Fibroblast of lung (primary cell): ENCODE data around the gene DSG2. TPM values are rescaled to one million over a fixed set of nuclear protein-coding genes. Genes with fewer than 3 reads are reported as not detected.

Experiments used
- DNase-seq, 2 donors: peaks; one replicate each; pipeline versions ENCODE4 v3.0.0 to v3.0.0-alpha.2; 2010; ENCODE audit warnings: low read depth in 2 of 2
- H2AFZ ChIP-seq: 2 replicates; pipeline ENCODE4 v1.5.1; 2012; ENCODE audit warnings: low read length, control low read depth, inconsistent platforms
- H3K27ac ChIP-seq: 2 replicates; pipeline ENCODE4 v1.5.1; 2011; ENCODE audit warnings: low read length, control low read depth; ENCODE audit not compliant: insufficient read depth
- H3K27me3 ChIP-seq: 2 replicates; pipeline ENCODE4 v1.5.1; 2011; ENCODE audit warnings: mild to moderate bottlenecking, low read length; ENCODE audit not compliant: control insufficient read depth, insufficient read depth
- H3K36me3 ChIP-seq: 2 replicates; pipeline ENCODE4 v1.5.1; 2011; ENCODE audit warnings: low read length; ENCODE audit not compliant: control insufficient read depth, insufficient read depth
- H3K4me1 ChIP-seq: 2 replicates; pipeline ENCODE4 v1.5.1; 2011; ENCODE audit warnings: low read length; ENCODE audit not compliant: control insufficient read depth, insufficient read depth; ENCODE audit errors: extremely low read depth
- H3K4me2 ChIP-seq: 2 replicates; pipeline ENCODE4 v1.5.1; 2011; ENCODE audit warnings: low read length, control low read depth; ENCODE audit not compliant: insufficient read depth; ENCODE audit errors: extremely low read depth
- H3K4me3 ChIP-seq, 4 experiments: fragments of 200-600 bp in 1 of 4; sonication (generic) in 1 of 4; replicated peaks in 1 of 4; 2 replicates each; pipeline ENCODE4 v1.5.1; 2011 to 2016; ENCODE audit warnings: low read length in 4 of 4, low read depth in 3 of 4, mild to moderate bottlenecking in 3 of 4, control low read depth in 2 of 4, inconsistent platforms in 1 of 4, mixed read lengths in 1 of 4; ENCODE audit not compliant: insufficient read depth in 1 of 4; ENCODE audit errors: control extremely low read depth in 1 of 4
- H3K79me2 ChIP-seq: 2 replicates; pipeline ENCODE4 v1.5.1; 2012; ENCODE audit warnings: mild to moderate bottlenecking, low read length, inconsistent platforms; ENCODE audit not compliant: control insufficient read depth, insufficient read depth
- H3K9ac ChIP-seq: 2 replicates; pipeline ENCODE4 v1.5.1; 2011; ENCODE audit warnings: mild to moderate bottlenecking, low read length, control low read depth; ENCODE audit not compliant: insufficient read depth
- H3K9me3 ChIP-seq: 2 replicates; pipeline ENCODE4 v1.5.1; 2012; ENCODE audit warnings: low read depth, low read length; ENCODE audit not compliant: control insufficient read depth, insufficient read depth
- H4K20me1 ChIP-seq: 2 replicates; pipeline ENCODE4 v1.5.1; 2011; ENCODE audit warnings: low read length; ENCODE audit not compliant: control insufficient read depth, insufficient read depth; ENCODE audit errors: extremely low read depth
- EZH2 ChIP-seq: IDR thresholded peaks from 2 replicates; pipeline ENCODE4 v1.5.1; 2012; ENCODE audit warnings: low read length, control low read depth, mild to moderate bottlenecking; ENCODE audit errors: missing control alignments
- polyA plus RNA-seq, 2 donors: library from polyadenylated mRNA; depleted of rRNA in 1 of 2; stranded (reverse) in 1 of 2; unstranded in 1 of 2; fragments of >200 nt; gene quantifications; 2 replicates each; pipeline ENCODE4 v1.2.1, GENCODE V29; 2011 to 2012; ENCODE audit warnings: missing spikeins in 1 of 2
- total RNA-seq: library from RNA; depleted of rRNA; stranded (reverse); fragments of >200 nt; gene quantifications from 2 replicates; pipeline ENCODE4 v1.2.1, GENCODE V29; 2014
- TF ChIP-seq, protein P1 (sequence below), 2 donors: IDR thresholded peaks in 1 of 2; conservative IDR thresholded peaks in 1 of 2; 1 replicate in 1 of 2; 2 replicates in 1 of 2; pipeline ENCODE4 v1.5.1; 2011 to 2012; ENCODE audit warnings: low read length in 2 of 2, control low read depth in 1 of 2, inconsistent platforms in 1 of 2, low read depth in 1 of 2, mild to moderate bottlenecking in 1 of 2

Gene DSG2
- total and polyA plus RNA-seq, 2 donors (not counting 1 experiment from before 2014, with no cell fraction given), result 0.33 to 1.1 TPM

DNA sequence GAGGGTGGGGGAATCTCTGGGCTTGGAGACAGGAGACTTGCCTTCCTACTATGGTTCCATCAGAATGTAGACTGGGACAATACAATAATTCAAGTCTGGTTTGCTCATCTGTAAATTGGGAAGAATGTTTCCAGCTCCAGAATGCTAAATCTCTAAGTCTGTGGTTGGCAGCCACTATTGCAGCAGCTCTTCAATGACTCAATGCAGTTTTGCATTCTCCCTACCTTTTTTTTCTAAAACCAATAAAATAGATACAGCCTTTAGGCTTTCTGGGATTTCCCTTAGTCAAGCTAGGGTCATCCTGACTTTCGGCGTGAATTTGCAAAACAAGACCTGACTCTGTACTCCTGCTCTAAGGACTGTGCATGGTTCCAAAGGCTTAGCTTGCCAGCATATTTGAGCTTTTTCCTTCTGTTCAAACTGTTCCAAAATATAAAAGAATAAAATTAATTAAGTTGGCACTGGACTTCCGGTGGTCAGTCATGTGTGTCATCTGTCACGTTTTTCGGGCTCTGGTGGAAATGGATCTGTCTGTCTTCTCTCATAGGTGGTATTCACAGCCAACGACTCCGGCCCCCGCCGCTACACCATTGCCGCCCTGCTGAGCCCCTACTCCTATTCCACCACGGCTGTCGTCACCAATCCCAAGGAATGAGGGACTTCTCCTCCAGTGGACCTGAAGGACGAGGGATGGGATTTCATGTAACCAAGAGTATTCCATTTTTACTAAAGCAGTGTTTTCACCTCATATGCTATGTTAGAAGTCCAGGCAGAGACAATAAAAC is 100.2 kb downstream of the DSG2 start:
- DNase-seq, result peak in 1 of 2 donors; percentile 22
- H3K27me3 ChIP-seq, result no peaks in the 10 kb centered on the region
- H3K9ac ChIP-seq, result no peak overlapping the region
- no peak overlapping the region for H3K4me3 ChIP-seq
- no peaks in the 10 kb centered on the region for H4K20me1 ChIP-seq
- H3K4me2 ChIP-seq, result no peak overlapping the region
- no peaks in the 10 kb centered on the region for H3K9me3 ChIP-seq
- H3K27ac ChIP-seq, result no peak overlapping the region
- TF ChIP-seq, protein P1, sequence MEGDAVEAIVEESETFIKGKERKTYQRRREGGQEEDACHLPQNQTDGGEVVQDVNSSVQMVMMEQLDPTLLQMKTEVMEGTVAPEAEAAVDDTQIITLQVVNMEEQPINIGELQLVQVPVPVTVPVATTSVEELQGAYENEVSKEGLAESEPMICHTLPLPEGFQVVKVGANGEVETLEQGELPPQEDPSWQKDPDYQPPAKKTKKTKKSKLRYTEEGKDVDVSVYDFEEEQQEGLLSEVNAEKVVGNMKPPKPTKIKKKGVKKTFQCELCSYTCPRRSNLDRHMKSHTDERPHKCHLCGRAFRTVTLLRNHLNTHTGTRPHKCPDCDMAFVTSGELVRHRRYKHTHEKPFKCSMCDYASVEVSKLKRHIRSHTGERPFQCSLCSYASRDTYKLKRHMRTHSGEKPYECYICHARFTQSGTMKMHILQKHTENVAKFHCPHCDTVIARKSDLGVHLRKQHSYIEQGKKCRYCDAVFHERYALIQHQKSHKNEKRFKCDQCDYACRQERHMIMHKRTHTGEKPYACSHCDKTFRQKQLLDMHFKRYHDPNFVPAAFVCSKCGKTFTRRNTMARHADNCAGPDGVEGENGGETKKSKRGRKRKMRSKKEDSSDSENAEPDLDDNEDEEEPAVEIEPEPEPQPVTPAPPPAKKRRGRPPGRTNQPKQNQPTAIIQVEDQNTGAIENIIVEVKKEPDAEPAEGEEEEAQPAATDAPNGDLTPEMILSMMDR (conservative IDR thresholded peaks at IDR 0.05 in 1 of 2, IDR thresholded peaks at IDR 0.05 in 1 of 2; ENCODE audit: low read depth in 1 of 2, low read length in 2 of 2), result no peak
- TF ChIP-seq EZH2, result no peak
- no peaks in the 10 kb centered on the region for H3K36me3 ChIP-seq
- H3K79me2 ChIP-seq, result no peaks in the 10 kb centered on the region
- no peak overlapping the region for H2AFZ ChIP-seq
- H3K4me1 ChIP-seq, result no peaks in the 10 kb centered on the region

Other genes starting within 250 kb of the DSG2 start
- not detected in 2 replicates for gene DSG1, start 180.0 kb upstream of the DSG2 start, total RNA-seq
- gene DSG1, start 180.0 kb upstream of the DSG2 start, polyA plus RNA-seq, result not detected in 2 replicates
- gene DSG4, start 121.4 kb upstream of the DSG2 start, total RNA-seq, result not detected in 2 replicates
- gene DSG4, start 121.4 kb upstream of the DSG2 start, polyA plus RNA-seq, result not detected in 2 replicates
- under 0.01 TPM in 1 of 2 replicates, not detected in the other for gene DSG3, start 50.4 kb upstream of the DSG2 start, total RNA-seq
- 0.01 and 0.02 TPM in 2 replicates for gene DSG3, start 50.4 kb upstream of the DSG2 start, polyA plus RNA-seq
- gene TTR, start 93.7 kb downstream of the DSG2 start, total RNA-seq, result not detected in 2 replicates
- gene TTR, start 93.7 kb downstream of the DSG2 start, polyA plus RNA-seq, result not detected in 2 replicates
- 1.3 and 1.5 TPM in 2 replicates for gene B4GALT6, start 186.4 kb downstream of the DSG2 start, total RNA-seq
- 2.5 and 5.2 TPM in 2 replicates for gene B4GALT6, start 186.4 kb downstream of the DSG2 start, polyA plus RNA-seq